IMR-90 (cell line): ENCODE data around the gene CDH13. TPM values are rescaled to one million over a fixed set of nuclear protein-coding genes. Genes with fewer than 3 reads are reported as not detected.
A peak's percentile ranks its signal among the peaks of the same experiment; 100 is the strongest.

ENCODE experiments used
- ATAC-seq: fragments of 200-7000 bp; cut with Tn5 transposase; 2 replicates; pipeline ENCODE4 v1.9.1; 2020; ENCODE audit warnings: low read depth, mild to moderate bottlenecking, moderate library complexity
- BruUV-seq: library from RNA; stranded (reverse); fragments of 400-500 nt; replicated peaks from 2 replicates; lab custom pipeline; 2021; lab: Mats Ljungman, UMichigan
- CTCF ChIA-PET: fragments of 300-600 bp; formaldehyde crosslinking; extraction: SDS; loops from one replicate; lab custom pipeline; 2021; ENCODE audit warnings: antibody characterized with exemption; lab: Yijun Ruan, JAX
- POLR2A ChIA-PET: fragments of 300-600 bp; sonication (Branson Sonifier 250); formaldehyde crosslinking; loops from one replicate; lab custom pipeline; 2022; ENCODE audit warnings: antibody characterized with exemption; ENCODE audit not compliant: unreplicated experiment; lab: Charles Lee
- DNase-seq: peaks from one replicate; pipeline ENCODE4 v3.0.0; 2013
- H2AFZ ChIP-seq: replicated peaks from 2 replicates; pipeline ENCODE3; 2013; ENCODE audit warnings: low read length, mild to moderate bottlenecking; ENCODE audit not compliant: poor library complexity
- H2AK5ac ChIP-seq: 2 replicates; pipeline ENCODE4 v1.6.1; 2013; ENCODE audit warnings: low read depth, low read length, inconsistent platforms
- H2AK9ac ChIP-seq: replicated peaks from 2 replicates; pipeline ENCODE3; 2013; ENCODE audit warnings: mild to moderate bottlenecking, low read depth, low read length, moderate library complexity; ENCODE audit not compliant: poor library complexity
- H2BK120ac ChIP-seq: 2 replicates; pipeline ENCODE4 v1.6.1; 2013; ENCODE audit warnings: low read depth, low read length, inconsistent platforms
- H2BK15ac ChIP-seq: 3 replicates; pipeline ENCODE4 v1.6.1; 2013; ENCODE audit warnings: low read depth, low read length, inconsistent platforms
- H2BK20ac ChIP-seq: 2 replicates; pipeline ENCODE4 v1.6.1; 2013; ENCODE audit warnings: low read depth, mild to moderate bottlenecking, inconsistent platforms, low read length, moderate library complexity
- H2BK5ac ChIP-seq: 2 replicates; pipeline ENCODE4 v1.6.1; 2013; ENCODE audit warnings: mild to moderate bottlenecking, low read depth, low read length, inconsistent platforms; ENCODE audit not compliant: poor library complexity, severe bottlenecking
- H3K14ac ChIP-seq: replicated peaks from 2 replicates; pipeline ENCODE4 v1.6.1; 2013; ENCODE audit warnings: low read depth, low read length, inconsistent platforms
- H3K18ac ChIP-seq: 2 replicates; pipeline ENCODE4 v1.6.1; 2013; ENCODE audit warnings: low read depth, low read length, control low read depth
- H3K23ac ChIP-seq: 2 replicates; pipeline ENCODE4 v1.6.1; 2013; ENCODE audit warnings: low read depth, low read length, inconsistent platforms
- H3K27ac ChIP-seq: 2 replicates; pipeline ENCODE4 v1.5.1; 2013; ENCODE audit warnings: mild to moderate bottlenecking, control low read depth, low read length; ENCODE audit not compliant: insufficient read depth
- H3K27me3 ChIP-seq: 2 replicates; pipeline ENCODE4 v1.6.1; 2013; ENCODE audit warnings: low read length; ENCODE audit not compliant: control insufficient read depth, insufficient read depth
- H3K36me3 ChIP-seq: 2 replicates; pipeline ENCODE4 v1.6.1; 2013; ENCODE audit warnings: low read length, mixed read lengths; ENCODE audit not compliant: control insufficient read depth, insufficient read depth
- H3K4ac ChIP-seq: 2 replicates; pipeline ENCODE4 v1.6.1; 2013; ENCODE audit warnings: low read depth, low read length, inconsistent platforms
- H3K4me1 ChIP-seq: 2 replicates; pipeline ENCODE4 v1.6.1; 2013; ENCODE audit warnings: low read length, mixed read lengths; ENCODE audit not compliant: control insufficient read depth, insufficient read depth
- H3K4me2 ChIP-seq: 2 replicates; pipeline ENCODE4 v1.6.1; 2013; ENCODE audit warnings: low read depth, mild to moderate bottlenecking, control low read depth, low read length, moderate library complexity
- H3K4me3 ChIP-seq: 2 replicates; pipeline ENCODE4 v1.5.1; 2013; ENCODE audit warnings: low read depth, mild to moderate bottlenecking, control low read depth, low read length, moderate library complexity; ENCODE audit not compliant: insufficient read depth
- H3K56ac ChIP-seq: 2 replicates; pipeline ENCODE4 v1.6.1; 2013; ENCODE audit warnings: low read length, inconsistent platforms; ENCODE audit not compliant: insufficient read depth; ENCODE audit errors: extremely low read depth
- H3K79me1 ChIP-seq, 2 experiments: 2 replicates each; pipeline ENCODE4 v1.6.1; 2013; ENCODE audit warnings: low read length in 2 of 2, inconsistent platforms in 1 of 2, low read depth in 1 of 2
- H3K9ac ChIP-seq: 2 replicates; pipeline ENCODE4 v1.6.1; 2013; ENCODE audit warnings: low read depth, low read length, control low read depth
- H3K9me1 ChIP-seq: 2 replicates; pipeline ENCODE4 v1.6.1; 2013; ENCODE audit warnings: low read length, inconsistent platforms; ENCODE audit not compliant: insufficient read depth
- H3K9me3 ChIP-seq: 2 replicates; pipeline ENCODE4 v1.6.1; 2013; ENCODE audit warnings: low read length; ENCODE audit not compliant: control insufficient read depth, insufficient read depth
- H4K20me1 ChIP-seq: 2 replicates; pipeline ENCODE4 v1.6.1; 2013; ENCODE audit warnings: low read length, inconsistent platforms; ENCODE audit not compliant: insufficient read depth
- H4K5ac ChIP-seq: 2 replicates; pipeline ENCODE4 v1.6.1; 2013; ENCODE audit warnings: mild to moderate bottlenecking, low read depth, low read length, control low read depth
- H4K8ac ChIP-seq, 2 experiments: 2 replicates each; pipeline ENCODE4 v1.6.1; 2013; ENCODE audit warnings: low read depth in 2 of 2, low read length in 2 of 2, control low read depth in 1 of 2, inconsistent platforms in 1 of 2
- H4K91ac ChIP-seq: 2 replicates; pipeline ENCODE4 v1.6.1; 2013; ENCODE audit warnings: low read depth, low read length, inconsistent platforms; ENCODE audit not compliant: insufficient read depth
- CEBPB ChIP-seq: IDR thresholded peaks from 2 replicates; pipeline ENCODE4 v1.6.1; 2012; ENCODE audit warnings: low read depth, low read length, improper control_type of control experiment
- CHD1 ChIP-seq: IDR thresholded peaks from 2 replicates; pipeline ENCODE4 v1.6.1; 2012; ENCODE audit warnings: low read depth, low read length, improper control_type of control experiment
- ELK1 ChIP-seq: fragments of 150-350 bp; IDR thresholded peaks from 2 replicates; pipeline ENCODE4 v1.6.1; 2016; ENCODE audit warnings: low read depth, mild to moderate bottlenecking, low read length, moderate library complexity, borderline replicate concordance
- FOS ChIP-seq: fragments of 150-350 bp; IDR thresholded peaks from 2 replicates; pipeline ENCODE4 v1.6.1; 2016; ENCODE audit warnings: low read depth, low read length
- MAFK ChIP-seq: IDR thresholded peaks from 2 replicates; pipeline ENCODE4 v1.6.1; 2012; ENCODE audit warnings: low read depth, low read length, improper control_type of control experiment
- MXI1 ChIP-seq: IDR thresholded peaks from 2 replicates; pipeline ENCODE4 v1.6.1; 2012; ENCODE audit warnings: low read depth, mild to moderate bottlenecking, low read length, moderate library complexity, borderline replicate concordance
- NFE2L2 ChIP-seq: fragments of 150-350 bp; IDR thresholded peaks from 2 replicates; pipeline ENCODE4 v1.6.1; 2016; ENCODE audit warnings: low read depth, mild to moderate bottlenecking, low read length
- POLR2A ChIP-seq: IDR thresholded peaks from 2 replicates; pipeline ENCODE4 v1.6.1; 2012; ENCODE audit warnings: mild to moderate bottlenecking, low read depth, low read length
- RAD21 ChIP-seq: IDR thresholded peaks from 2 replicates; pipeline ENCODE4 v1.6.1; 2012; ENCODE audit warnings: low read length, improper control_type of control experiment
- RCOR1 ChIP-seq: IDR thresholded peaks from 2 replicates; pipeline ENCODE4 v1.6.1; 2012; ENCODE audit warnings: mild to moderate bottlenecking, low read length, improper control_type of control experiment; ENCODE audit not compliant: insufficient replicate concordance
- RFX5 ChIP-seq: IDR thresholded peaks from 2 replicates; pipeline ENCODE4 v1.8.0; 2012; ENCODE audit warnings: low read depth, mild to moderate bottlenecking, low read length, moderate library complexity
- SMC3 ChIP-seq: fragments of 150-350 bp; IDR thresholded peaks from 2 replicates; pipeline ENCODE4 v1.6.1; 2016; ENCODE audit warnings: low read depth, mild to moderate bottlenecking, antibody characterized with exemption, low read length, moderate library complexity
- WGBS, 2 experiments: methylation state at CpG; one replicate each; pipeline versions ENCODE4 v1.1.5 to v1.1.7; 2013; ENCODE audit warnings: missing lambda C conversion rate in 2 of 2; ENCODE audit not compliant: insufficient read length in 1 of 2; ENCODE audit errors: extremely low coverage in 2 of 2; 5-methylcytosine and 5-hydroxymethylcytosine counted together
- dilution Hi-C: fragments of 300-500 bp; cut with HindIII; formaldehyde crosslinking; loops from one replicate; pipeline ENCODE4 v1.14.3; 2018; ENCODE audit warnings: low sequenced_read_pairs; ENCODE audit not compliant: unreplicated experiment
- in situ Hi-C: fragments of 300-500 bp; cut with MboI; formaldehyde crosslinking; loops from 3 replicates; pipeline ENCODE4 v1.14.3; 2019; ENCODE audit warnings: low sequenced_read_pairs, inconsistent platforms, mixed read lengths
- intact Hi-C: fragments of 100-400 bp; cut with micrococcal nuclease; formaldehyde crosslinking; loops from 2 replicates; pipeline ENCODE4 v1.10.0; 2022
- polyA plus RNA-seq, 3 experiments: library from polyadenylated mRNA; depleted of rRNA; stranded (reverse); fragments of >200 nt; gene quantifications; 2 replicates each; pipeline ENCODE4 v1.2.3, GENCODE V29; 2012; ENCODE audit warnings: low replicate concordance in 1 of 3
- total RNA-seq: library from RNA; depleted of rRNA; stranded (reverse); fragments of >200 nt; gene quantifications from 2 replicates; pipeline ENCODE4 v1.2.3, GENCODE V29; 2012
- TF ChIP-seq, protein P1 (sequence below): fragments of 150-350 bp; IDR thresholded peaks from 2 replicates; pipeline ENCODE4 v1.6.1; 2017; ENCODE audit warnings: mild to moderate bottlenecking, antibody characterized with exemption, low read length, low read depth

Gene CDH13
- total and polyA plus RNA-seq, 2 of the 4 experiments (the other 2 are of a cell fraction) = 61.6 to 74.7 TPM

DNA sequence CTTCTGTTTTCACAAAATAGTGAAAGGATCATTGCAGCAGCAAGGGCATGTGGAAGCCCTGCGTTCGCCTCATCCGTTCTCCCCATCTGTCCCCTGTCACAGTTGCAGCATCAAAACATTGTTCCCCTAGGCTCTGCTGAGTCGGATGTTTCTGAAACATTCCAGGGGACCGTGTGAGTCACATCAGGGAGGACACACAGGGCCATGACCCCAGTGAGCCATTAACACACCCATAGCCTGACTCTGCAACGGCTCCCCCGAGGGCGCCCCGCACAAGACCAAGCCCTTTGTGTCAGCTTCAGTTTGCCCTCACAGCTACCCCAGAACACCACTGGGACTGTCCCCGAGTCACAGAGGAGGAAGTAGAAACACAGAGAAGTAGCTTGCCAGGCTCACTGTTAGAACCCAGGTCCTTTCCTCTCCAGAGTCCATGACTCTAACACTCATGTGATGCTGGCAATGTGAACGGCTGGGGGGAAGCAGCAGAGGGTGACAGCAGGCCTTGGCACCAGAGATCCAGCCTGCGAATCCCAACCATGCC is 1117.7 kb downstream of the CDH13 start:
- CTCF ChIA-PET = no interaction called here
- WGBS, 2 experiments = 43% methylated on average over 3 of the region's 12 CpGs; no CpG with 5 or more reads in 1 of the 2 experiments
- no peak for TF ChIP-seq MXI1
- no peak for TF ChIP-seq RFX5
- TF ChIP-seq NFE2L2 = no peak
- TF ChIP-seq RCOR1 = no peak
- TF ChIP-seq CEBPB = no peak
- no peak for TF ChIP-seq CHD1
- no peak for TF ChIP-seq FOS
- no peak for TF ChIP-seq POLR2A
- TF ChIP-seq MAFK = no peak
- TF ChIP-seq ELK1 = no peak
- TF ChIP-seq, protein P1, sequence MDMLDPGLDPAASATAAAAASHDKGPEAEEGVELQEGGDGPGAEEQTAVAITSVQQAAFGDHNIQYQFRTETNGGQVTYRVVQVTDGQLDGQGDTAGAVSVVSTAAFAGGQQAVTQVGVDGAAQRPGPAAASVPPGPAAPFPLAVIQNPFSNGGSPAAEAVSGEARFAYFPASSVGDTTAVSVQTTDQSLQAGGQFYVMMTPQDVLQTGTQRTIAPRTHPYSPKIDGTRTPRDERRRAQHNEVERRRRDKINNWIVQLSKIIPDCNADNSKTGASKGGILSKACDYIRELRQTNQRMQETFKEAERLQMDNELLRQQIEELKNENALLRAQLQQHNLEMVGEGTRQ = no peak
- no peak for TF ChIP-seq RAD21
- no peak for TF ChIP-seq SMC3
- Histone ChIP-seq H3K9ac (no peak overlapping the region), H3K4me2 (no peak overlapping the region), H4K5ac (no peak overlapping the region), H3K9me3 (no peaks in the 10 kb centered on the region), H3K4ac (no peak overlapping the region), H3K27me3 (no peaks in the 10 kb centered on the region; the same call in 1 of the 2 replicates), H3K23ac (no peak overlapping the region), H4K91ac (no peak overlapping the region), H3K36me3 (no peaks in the 10 kb centered on the region), H2AK5ac (no peak overlapping the region), H3K14ac (no peak overlapping the region; the same call in 1 of the 2 replicates), H3K56ac (no peak overlapping the region), H2AK9ac (peak overlapping the region; percentile 44), H2BK5ac (no peak overlapping the region), H2BK15ac (no peak overlapping the region), H3K27ac (no peak overlapping the region), H3K4me3 (no peak overlapping the region), H3K79me1 (no peaks in the 10 kb centered on the region), H2BK120ac (no peak overlapping the region), H3K9me1 (no peaks in the 10 kb centered on the region), H2BK20ac (no peak overlapping the region), H3K4me1 (peaks cover 3% of the 10 kb centered on the region), H4K20me1 (no peaks in the 10 kb centered on the region), H2AFZ (peak overlapping the region; percentile 18), H3K18ac (no peak overlapping the region), H4K8ac (no peak overlapping the region)
- POLR2A ChIA-PET = no interaction called here
- ATAC-seq (no peak), DNase-seq (peak; percentile 7)
- in situ Hi-C loops (no loop called here), dilution Hi-C loops (no loop called here), intact Hi-C loops (no loop called here)
- BruUV-seq = no TSS peak
